ENCODE measurements around the gene UNC5A. TPM values are rescaled to one million over a fixed set of nuclear protein-coding genes. Genes with fewer than 3 reads are reported as not detected.

The UNC5A gene
- total RNA-seq, 1 experiment from 2014 or later = 10.1 TPM

- CTCF ChIA-PET = no interaction called here
- H3K4me3 ChIP-seq (replicated peaks in 1 of 2; ENCODE audit: low read depth in 1 of 2, low read length in 2 of 2) = no peak overlapping the region
- H3K9ac ChIP-seq (ENCODE audit: low read length) = no peak overlapping the region
- H3K27me3 ChIP-seq (ENCODE audit: insufficient read depth, low read length) = no peaks in the 10 kb centered on the region
- DNase-seq (ENCODE audit: low read depth, low spot score) (no peak), ATAC-seq (no peak)
- H3K4me2 ChIP-seq (ENCODE audit: low read length) = no peak overlapping the region
- POLR2A ChIA-PET = no interaction called here
- H3K36me3 ChIP-seq (ENCODE audit: control insufficient read depth in 1 of 2, insufficient read depth in 2 of 2, low read length in 2 of 2) = no peaks in the 10 kb centered on the region
- H2AFZ ChIP-seq (ENCODE audit: low read depth, low read length, poor library complexity, severe bottlenecking) = no peak overlapping the region
- H3K9me2 ChIP-seq (ENCODE audit: insufficient read depth) = no peaks in the 10 kb centered on the region
- no peaks in the 10 kb centered on the region for H4K20me1 ChIP-seq (ENCODE audit: insufficient read depth)
- intact Hi-C loops (cut with micrococcal nuclease) = no loop called here
- H3K27ac ChIP-seq (ENCODE audit: low read depth, low read length) = no peak overlapping the region
- TF ChIP-seq EZH2 (IDR thresholded peaks at IDR 0.05) (no peak), ZNF274 (IDR thresholded peaks at IDR 0.05; ENCODE audit: low read depth, low read length) (no peak), ATF3 (IDR thresholded peaks at IDR 0.05) (no peak), JUND (IDR thresholded peaks at IDR 0.05) (no peak)
- no peaks in the 10 kb centered on the region for H3K4me1 ChIP-seq (ENCODE audit: control insufficient read depth in 1 of 2, insufficient read depth in 2 of 2, low read length in 2 of 2)
- BruUV-seq (replicated peaks) = no TSS peak
- H3K9me3 ChIP-seq (ENCODE audit: control insufficient read depth in 1 of 2, insufficient read depth in 1 of 2, low read depth in 1 of 2, low read length in 2 of 2) = no peaks in the 10 kb centered on the region
- RAD21 ChIA-PET (ENCODE audit: low non-redundant PET in 1 of 2, low total read pairs in 2 of 2, uncharacterized antibody in 2 of 2, unreplicated experiment in 2 of 2) = interaction anchor here in 1 of 2 experiments (1.2 kb wide), 1 partner anchor 218 kb away, joined by 3 read pairs; no protein-coding TSS in a partner anchor
- no peaks in the 10 kb centered on the region for H3K79me2 ChIP-seq (ENCODE audit: insufficient read depth, low read length)
Observed at GRCh38 chr5:176878463-176878862, 68.1 kb downstream of the UNC5A start.

- intact Hi-C loops (cut with micrococcal nuclease) = no loop called here
- H3K27ac ChIP-seq (ENCODE audit: low read depth, low read length) = no peak overlapping the region
- no peak overlapping the region for H3K9ac ChIP-seq (ENCODE audit: low read length)
- RAD21 ChIA-PET (ENCODE audit: low non-redundant PET in 1 of 2, low total read pairs in 2 of 2, uncharacterized antibody in 2 of 2, unreplicated experiment in 2 of 2) = interaction anchor here in 1 of 2 experiments (1.2 kb wide), 1 partner anchor 219 kb away, joined by 3 read pairs; no protein-coding TSS in a partner anchor
- no peaks in the 10 kb centered on the region for H3K79me2 ChIP-seq (ENCODE audit: insufficient read depth, low read length)
- H3K4me2 ChIP-seq (ENCODE audit: low read length) = no peak overlapping the region
- DNase-seq (ENCODE audit: low read depth, low spot score) (no peak), ATAC-seq (no peak)
- no peak overlapping the region for H3K4me3 ChIP-seq (replicated peaks in 1 of 2; ENCODE audit: low read depth in 1 of 2, low read length in 2 of 2)
- no peaks in the 10 kb centered on the region for H3K9me2 ChIP-seq (ENCODE audit: insufficient read depth)
- CTCF ChIA-PET = no interaction called here
- no peaks in the 10 kb centered on the region for H3K27me3 ChIP-seq (ENCODE audit: insufficient read depth, low read length)
- BruUV-seq (replicated peaks) = no TSS peak
- no peaks in the 10 kb centered on the region for H3K36me3 ChIP-seq (ENCODE audit: control insufficient read depth in 1 of 2, insufficient read depth in 2 of 2, low read length in 2 of 2)
- no peaks in the 10 kb centered on the region for H3K9me3 ChIP-seq (ENCODE audit: control insufficient read depth in 1 of 2, insufficient read depth in 1 of 2, low read depth in 1 of 2, low read length in 2 of 2)
- H2AFZ ChIP-seq (ENCODE audit: low read depth, low read length, poor library complexity, severe bottlenecking) = no peak overlapping the region
- POLR2A ChIA-PET = no interaction called here
- H4K20me1 ChIP-seq (ENCODE audit: insufficient read depth) = no peaks in the 10 kb centered on the region
- no peaks in the 10 kb centered on the region for H3K4me1 ChIP-seq (ENCODE audit: control insufficient read depth in 1 of 2, insufficient read depth in 2 of 2, low read length in 2 of 2)
- no peak for TF ChIP-seq REST (IDR thresholded peaks at IDR 0.05; ENCODE audit: low read depth)
- TF ChIP-seq ZNF274 (IDR thresholded peaks at IDR 0.05; ENCODE audit: low read depth, low read length) = no peak
- no peak for TF ChIP-seq ZFX (IDR thresholded peaks at IDR 0.05)
- TF ChIP-seq CBX3 (IDR thresholded peaks at IDR 0.05; ENCODE audit: low read depth) = no peak
- TF ChIP-seq ATF3 (IDR thresholded peaks at IDR 0.05) = no peak
- TF ChIP-seq FOSL1 (IDR thresholded peaks at IDR 0.05; ENCODE audit: low read depth) = no peak
- TF ChIP-seq CTCF (IDR thresholded peaks at IDR 0.05 in 2 of 3, conservative IDR thresholded peaks at IDR 0.05 in 1 of 3; ENCODE audit: borderline replicate concordance in 1 of 3, insufficient read depth in 1 of 3, low read depth in 2 of 3, low read length in 2 of 3) = no peak
- no peak for TF ChIP-seq SRF (IDR thresholded peaks at IDR 0.05; ENCODE audit: low read depth)
- TF ChIP-seq CEBPB (IDR thresholded peaks at IDR 0.05; ENCODE audit: low read depth) = no peak
- TF ChIP-seq POLR2A (IDR thresholded peaks at IDR 0.05; ENCODE audit: borderline replicate concordance, extremely low read depth, insufficient read depth, insufficient read length) = no peak
- no peak for TF ChIP-seq MAX (IDR thresholded peaks at IDR 0.05)
- TF ChIP-seq SIN3A (IDR thresholded peaks at IDR 0.05; ENCODE audit: low read depth) = no peak
- no peak for TF ChIP-seq JUND (IDR thresholded peaks at IDR 0.05)
- no peak for TF ChIP-seq RAD21 (IDR thresholded peaks at IDR 0.05; ENCODE audit: low read depth)
Observed at GRCh38 chr5:176878906-176879662, 68.7 kb downstream of the UNC5A start.
